Stimulated activated CD4-positive, alpha-beta T cell treated with anti-CD3 and anti-CD28 coated beads, Interleukin-4, amount 100 ng/mL, for 24 hours (primary cell): ENCODE data around the gene CD209.
A peak's percentile ranks its signal among the peaks of the same experiment; 100 is the strongest.

Source experiments
- DNase-seq: peaks from one replicate; pipeline ENCODE4 v3.0.0-alpha.2; 2020

Gene CD209

DNA sequence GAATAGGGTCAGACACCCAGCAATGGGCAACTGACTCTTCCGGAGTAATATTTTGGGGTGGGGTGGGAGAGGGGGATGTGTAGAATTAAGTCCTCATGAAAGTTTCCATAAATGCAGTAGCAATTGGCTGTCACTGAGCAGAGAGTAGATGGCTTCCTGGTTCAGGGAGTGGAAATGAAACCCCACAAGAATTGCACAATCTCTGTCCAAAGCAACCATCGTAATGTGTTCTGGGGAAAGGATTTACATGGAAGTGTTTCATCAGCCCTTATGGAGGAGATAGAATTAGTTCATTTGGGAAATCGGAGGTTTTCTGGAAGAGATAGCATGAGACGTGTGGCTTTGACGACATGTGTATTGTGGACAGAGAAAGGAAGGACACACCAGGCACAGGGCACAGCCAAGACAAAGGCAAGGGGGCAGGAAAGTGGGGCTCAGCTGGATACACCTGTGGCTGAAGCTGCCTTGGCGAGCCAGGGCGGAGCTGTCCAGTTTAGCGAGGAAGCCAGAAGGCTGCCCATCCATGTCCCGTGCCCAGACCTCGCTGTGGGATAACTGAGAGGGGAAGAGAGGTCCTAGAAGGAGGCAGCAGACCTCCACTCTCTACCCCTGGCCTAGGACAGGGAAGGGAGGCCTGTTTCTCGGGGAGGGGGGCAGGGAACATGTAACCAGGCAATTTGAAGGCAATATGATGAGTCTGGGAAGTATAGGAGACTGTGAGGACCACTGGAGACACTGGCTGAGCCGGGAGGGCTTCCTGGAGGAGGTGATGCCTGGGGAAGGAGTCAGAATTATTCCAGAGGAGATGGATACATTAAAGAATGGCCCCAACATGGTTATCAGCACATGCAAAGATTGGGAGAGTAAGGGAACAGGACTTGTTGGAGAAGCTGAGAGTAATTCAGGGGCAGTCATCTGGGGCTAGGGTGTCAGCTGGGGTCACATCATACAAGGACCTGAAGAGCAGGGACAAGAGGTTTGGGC, 12.8 kb downstream of the CD209 start:
- no peak for DNase-seq

DNA sequence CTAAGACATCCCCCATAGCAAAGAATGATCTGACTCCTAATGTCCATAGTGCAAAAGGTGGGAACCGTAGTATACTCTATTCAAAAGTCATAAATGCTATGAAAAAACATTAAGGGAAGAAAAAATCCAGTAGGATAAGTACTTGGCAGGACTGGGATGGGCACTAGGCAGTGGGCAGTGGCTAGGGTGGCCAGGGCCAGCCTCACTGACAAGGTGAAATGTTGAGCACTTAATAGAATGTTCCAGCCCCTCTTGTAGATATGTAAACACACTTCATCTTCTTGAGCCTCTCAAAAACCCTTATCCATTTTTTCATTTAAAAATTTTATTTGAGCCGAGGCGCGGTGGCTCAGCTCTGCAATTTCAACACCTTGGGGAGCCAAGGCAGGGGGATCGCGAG, 14.0 kb downstream of the CD209 start:
- DNase-seq, result no peak

DNA sequence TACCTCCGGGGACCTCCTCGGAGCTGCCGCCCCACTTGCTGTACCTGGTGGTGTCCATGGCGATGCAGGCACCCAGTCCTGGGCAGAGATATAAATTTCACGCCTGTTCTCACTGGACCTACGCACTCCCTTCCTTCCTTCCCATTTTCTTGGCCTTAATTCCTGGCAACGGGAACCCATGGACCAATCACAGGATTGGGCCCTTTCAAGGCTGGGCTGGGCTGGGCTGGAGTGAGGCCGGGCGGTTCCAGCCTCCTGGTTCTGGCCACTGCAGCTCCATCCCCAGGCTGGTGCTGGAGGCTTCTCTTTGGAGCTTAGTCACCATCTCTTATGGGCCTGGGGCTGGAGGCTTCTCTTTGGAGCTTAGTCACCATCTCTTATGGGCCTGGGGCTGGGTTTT, 15.3 kb downstream of the CD209 start, which contains the start of gene CLEC4G:
Gene CLEC4G (minus strand): TSS at position 66 of the 400 bp plus-strand sequence. CDS start 8 bp downstream, at position 58.
- no peak for DNase-seq

DNA sequence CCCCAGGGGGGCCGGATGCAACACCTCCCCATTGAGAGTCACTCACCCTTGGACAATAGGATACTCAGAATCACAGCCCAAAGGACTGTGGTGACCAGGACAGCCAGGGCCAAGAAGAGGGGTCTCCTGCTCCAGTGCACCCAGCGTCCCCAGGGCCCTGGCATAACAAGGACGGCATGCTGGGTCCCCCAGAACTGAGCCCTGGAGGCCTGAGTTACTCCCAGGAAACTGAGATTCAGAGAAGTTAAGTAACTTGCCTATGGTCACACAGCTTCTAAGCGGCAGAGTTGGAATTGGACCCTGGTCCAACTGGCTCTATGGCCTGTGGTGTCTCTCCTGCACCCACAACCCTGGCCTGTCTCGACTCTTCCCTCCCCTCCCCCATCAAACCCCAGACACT, 15.7 kb downstream of the CD209 start:
- DNase-seq, result no peak

DNA sequence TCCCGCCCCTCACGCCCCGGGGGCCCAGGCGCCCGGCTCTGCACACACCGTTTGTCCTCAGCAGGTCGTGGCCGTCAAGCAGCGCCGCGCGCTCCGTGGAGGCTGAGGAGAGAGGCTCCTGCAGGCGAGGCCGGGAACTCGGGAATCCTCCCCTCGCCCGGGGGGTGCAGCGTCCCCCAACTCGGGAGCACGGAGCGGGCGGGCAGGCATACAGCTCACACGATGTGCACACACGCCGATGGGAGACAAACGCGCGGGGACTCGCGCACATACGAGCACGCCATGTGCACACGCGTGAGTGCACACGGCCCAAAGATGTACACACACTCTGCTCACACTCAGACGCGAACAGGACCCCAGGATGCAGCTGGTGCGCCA, 16.1 kb downstream of the CD209 start:
- DNase-seq, result no peak

DNA sequence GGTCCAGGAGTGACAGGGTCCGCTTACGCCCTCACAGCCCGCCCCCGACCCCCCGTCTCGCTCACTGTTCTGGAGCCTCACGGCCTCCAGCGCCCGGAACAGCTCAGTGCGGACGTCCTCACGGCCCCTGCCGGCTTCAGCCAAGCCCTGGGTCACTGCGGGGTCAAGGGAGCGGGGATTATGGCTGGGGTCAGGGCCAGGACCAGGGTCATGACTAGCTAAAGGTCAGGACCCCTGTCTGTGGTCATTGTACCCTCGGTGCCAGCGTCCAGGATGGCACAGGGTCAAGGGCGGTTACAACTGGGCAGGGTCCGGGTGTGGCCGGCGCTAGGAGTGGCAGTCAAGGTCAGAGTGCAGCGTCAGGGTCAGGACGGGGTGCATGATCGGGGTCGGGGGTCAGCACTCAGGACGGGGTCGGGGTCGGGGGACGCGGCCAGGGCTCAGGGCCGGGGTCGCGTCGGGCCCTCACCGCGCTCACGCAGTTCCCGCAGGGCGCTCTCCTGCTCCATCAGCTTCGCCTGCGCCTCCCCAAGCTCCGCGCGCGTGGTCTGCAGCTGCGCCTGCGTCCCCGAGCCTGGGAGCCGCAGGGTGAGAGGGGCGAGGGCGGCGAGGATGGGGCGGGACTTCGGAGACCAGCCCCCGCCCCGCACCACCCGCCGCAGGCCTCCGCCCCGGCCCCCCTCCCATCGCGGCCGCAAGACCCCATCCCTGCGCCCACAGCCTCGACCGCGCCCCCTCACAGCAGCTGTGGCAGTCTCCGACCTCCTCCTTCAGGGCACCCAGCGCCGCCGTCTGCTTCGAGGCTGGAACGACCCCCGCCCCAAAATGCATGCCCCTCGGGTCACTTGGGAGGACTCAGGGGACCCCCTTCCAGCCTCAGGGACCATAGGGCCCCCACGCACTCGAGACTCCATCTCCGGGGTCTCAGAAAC, 16.8 kb downstream of the CD209 start:
- DNase-seq, result no peak

DNA sequence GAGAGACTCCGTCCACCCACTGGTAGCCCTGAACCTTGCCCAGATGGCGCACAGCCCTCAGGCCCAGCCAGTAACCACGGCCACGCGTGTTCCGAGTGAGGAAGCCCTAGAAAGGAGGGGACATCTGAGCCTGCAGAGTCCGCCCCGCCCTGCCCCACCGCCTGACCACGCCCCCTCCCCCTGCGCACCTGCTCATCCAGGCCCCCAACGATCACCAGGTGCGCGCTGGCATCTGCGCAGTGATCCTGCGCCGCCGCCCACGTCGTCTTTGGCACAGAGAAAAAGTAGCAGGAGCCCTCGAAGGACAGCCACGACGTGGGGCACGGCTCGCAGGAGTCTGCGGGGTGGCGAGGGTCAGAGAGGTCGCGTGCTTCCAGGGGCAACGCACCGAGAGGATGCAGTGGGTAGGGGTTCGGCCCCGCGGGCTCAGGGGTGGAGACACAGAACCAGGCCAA, 17.5 kb downstream of the CD209 start:
- no peak for DNase-seq

DNA sequence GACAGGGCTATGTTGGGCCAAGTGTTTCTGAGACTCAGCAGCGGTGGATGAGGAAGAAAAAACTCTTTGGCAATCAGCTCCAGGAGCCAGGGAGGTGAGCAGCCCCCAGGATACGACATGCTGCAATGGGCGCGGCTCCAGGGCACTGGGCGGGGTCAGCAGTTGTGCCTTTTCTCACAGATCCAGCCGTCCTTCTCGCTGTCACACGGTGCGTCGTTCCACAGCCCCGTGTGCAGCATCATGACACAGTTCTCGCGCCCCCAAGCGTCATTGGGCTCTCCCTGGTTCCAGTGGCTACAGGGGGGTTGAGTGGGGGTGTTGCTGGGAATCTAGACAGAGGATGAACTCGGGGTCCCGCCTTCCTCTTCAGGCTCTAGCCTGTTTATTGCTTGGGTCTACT, 18.1 kb downstream of the CD209 start:
- no peak for DNase-seq

DNA sequence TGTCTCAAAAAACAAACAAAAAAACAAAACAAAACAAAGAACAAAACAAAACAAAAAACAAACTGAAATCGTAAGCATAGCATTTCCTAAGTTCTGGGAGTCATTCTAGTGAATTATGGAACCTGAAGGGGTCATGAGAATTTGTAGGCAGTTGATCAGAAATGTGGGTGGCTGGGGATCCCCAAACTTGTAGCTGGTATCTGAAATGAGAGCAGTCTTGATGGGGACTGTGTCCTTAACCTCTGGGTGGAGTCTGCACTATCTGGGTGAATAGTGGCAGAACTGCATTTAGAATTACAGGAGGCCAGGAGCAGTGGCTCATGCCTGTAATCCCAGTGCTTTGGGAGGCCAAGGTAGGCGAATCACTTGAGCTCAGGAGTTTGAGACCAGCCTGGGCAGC, 21.5 kb downstream of the CD209 start:
- no peak for DNase-seq

DNA sequence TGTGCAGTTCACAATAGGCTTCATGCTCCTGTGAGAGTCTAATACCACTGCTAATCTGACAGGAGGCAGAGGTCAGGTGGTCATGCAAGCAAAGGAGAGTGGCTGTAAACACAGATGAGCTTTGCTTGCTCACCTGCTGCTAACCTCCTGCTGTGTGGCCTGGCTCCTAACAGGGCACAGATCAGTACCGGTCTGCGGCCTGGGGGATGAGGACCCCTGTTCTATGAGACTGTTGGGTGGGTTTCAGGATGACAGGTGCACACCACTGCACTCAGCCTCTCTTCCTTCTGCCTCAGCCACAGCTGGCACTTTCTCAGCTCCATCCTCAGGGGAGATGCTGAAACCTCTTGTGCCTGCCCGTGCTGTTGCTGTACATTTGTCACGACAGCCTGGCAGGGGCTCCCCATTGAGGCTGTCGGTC, 25.1 kb downstream of the CD209 start:
- DNase-seq, result no peak

DNA sequence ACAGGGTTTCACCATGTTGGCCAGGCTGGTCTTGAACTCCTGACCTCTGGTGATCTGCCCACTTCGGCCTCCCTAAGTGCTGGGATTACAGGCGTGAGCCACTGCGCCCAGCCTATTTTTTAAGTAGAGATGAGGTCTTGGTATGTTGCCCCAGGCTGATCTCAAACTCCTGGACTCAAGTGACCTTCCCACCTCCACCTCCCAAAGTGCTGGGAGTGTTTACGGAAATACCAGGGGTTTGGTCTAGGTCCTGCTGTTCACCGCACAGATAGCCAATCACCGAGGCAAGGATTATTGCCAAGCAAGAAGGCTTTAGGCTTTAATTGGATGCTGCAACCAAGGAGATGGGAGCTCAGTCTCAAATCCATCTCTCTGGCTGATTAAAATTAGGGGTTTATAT, 27.0 kb downstream of the CD209 start:
- no peak for DNase-seq

DNA sequence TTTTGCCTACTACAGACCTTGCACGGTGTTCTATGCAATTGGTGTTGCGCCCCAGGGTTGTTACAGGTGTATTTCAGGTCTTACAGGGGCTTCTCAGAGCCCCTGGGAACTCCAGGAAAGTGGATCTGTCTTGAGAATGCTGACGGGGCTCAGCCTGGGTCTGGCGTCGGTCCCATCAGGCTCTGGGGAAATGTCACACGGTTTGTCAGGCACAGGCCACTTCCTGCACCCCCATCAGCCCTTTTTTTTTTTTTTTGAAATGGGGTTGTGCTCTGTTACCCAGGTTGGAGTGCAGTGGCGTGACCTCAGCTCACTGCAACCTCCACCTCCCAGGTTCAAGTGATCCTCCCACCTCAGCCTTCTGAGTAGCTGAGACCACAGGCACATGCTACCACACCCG, 28.7 kb downstream of the CD209 start:
- no peak for DNase-seq

DNA sequence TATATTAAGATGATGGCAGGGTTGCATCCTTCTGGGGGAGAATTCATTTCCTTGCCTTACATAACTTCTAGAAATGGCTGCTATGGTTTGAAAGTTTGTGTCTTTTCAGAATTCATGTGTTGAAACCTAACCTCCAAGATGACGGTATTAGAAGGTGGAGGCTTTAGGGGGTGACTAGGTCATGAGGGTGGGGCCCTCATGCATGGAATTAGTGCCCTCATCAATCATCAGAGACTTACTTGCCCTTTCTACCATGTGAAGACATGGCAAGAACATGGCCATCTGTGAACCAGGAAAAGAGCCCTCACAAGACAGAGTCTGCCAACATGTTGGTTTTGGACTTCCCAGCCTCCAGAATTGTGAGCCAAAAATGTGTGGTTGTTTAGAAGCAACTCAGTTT, 30.6 kb downstream of the CD209 start:
- DNase-seq, result no peak

DNA sequence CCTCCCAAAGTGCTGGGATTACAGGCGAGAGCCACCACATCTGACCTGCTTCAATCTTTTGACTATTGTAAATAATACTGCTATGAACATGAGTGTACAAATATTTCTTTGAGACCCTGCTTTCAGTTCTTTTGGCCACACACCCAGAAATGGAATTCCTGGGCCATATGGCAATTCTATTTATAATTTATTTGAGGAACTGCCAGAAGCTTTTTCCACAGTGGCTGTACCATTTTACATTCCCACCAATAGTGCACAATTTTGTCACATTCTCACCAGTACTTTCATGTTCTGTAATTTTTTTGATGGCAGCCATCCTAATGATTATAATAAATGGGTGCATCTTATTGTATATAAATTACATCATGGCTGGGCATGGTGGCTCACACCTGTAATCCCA, 31.7 kb downstream of the CD209 start:
- DNase-seq, result no peak

DNA sequence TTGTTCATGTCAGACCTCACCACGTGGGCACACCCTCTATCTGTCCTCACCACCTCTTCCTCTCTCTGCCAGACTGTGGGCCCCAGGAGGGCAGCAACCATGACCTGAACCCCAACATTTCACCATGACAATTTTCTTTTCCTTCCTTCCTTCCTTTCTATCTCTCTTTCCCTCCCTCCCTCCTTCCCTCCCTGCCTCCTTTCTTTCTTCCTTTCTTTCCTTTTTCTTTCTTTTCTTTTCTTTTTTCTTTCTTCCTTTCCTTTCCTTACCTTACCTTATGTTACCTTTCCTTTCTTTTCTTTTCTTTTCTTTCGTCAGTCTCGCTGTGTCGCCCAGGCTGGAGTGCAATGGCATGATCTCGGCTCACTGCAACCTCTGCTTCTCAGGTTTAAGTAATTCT, 36.7 kb downstream of the CD209 start:
- no peak for DNase-seq

DNA sequence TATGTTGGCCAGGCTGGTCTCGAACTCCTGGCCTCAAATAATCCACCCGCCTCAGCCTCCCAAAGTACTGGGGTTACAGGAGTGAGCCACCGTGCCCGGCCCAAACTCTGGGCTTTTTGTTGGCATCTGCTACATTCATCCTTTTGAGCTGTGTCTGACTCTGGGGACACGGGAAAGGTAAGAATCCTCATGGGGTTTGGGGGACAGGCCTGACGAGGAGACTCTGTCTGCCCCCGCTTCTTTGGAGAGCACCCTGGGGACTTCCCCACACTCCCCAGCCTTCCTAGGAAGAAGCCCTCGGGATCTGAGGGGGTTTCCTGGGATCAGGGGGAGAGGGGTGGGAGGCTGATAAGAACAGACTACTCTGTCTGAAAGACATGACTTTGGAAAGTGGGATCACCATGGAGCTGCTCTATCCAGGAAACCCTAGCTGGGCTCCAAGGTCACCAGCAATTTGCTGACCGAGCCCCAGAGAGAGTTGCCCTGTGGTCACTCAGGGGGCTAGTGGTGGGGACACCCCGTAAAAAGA, 37.3 kb downstream of the CD209 start:
- DNase-seq, result no peak

DNA sequence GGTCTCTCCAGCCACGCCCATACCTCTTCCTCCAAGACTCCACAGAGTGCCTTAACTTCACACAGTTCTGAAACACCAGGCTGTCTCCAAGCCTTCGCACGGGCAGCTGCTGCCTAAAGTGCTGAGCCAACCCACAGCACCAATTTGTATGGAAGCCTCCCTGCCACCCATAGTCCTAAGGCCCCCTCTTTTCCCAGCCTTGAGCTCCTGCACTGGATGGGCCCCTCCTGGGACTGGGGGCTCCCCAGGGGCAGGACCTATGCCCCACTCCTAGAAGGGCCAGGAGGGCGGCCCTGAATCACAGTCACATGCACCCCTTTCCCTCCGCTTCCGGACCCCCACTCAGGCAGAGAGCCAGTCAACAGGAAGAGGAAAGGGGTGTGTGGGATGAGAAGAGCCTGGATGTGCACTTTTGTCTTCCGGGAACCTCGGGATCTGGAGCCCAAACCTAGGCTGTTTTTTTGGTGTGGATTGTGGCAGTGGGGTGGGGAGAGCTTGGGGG, 40.3 kb downstream of the CD209 start:
- no peak for DNase-seq

DNA sequence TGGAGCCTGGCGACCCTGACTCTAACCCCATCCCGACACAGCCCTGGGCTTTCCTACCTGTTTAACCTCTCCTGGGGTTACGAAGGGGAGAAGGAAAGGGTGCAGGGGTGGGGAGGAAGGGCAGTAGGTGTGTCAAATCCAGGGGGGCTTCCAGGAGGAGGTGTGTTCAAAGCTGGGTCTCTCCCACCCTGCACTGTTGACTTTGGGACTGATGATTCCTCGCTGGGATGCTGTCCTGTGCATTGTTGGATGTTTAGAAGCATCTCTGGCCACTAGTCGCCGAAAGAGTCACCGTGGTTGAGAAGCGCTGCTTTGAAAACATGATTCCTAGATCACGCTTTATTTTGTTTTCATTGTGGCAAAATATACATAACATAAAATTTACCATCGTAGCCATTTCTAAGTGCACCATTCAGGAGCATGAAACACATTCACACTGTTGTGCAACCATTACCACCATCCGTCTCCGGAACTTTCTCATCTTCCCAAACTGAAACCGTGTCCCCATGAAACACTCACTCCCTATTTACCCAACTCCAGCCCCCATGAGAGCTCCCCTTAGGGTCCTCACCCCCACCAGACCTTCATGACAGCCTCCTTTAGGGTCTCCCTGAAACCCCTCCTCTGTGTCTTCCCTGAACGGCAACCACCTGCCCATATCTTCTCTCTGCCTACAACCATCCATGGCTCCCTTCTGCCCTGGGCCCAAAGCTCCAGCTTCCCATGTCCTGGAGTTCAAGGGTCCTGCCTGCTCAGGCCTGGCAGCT, 41.0 kb downstream of the CD209 start:
- DNase-seq, result no peak

DNA sequence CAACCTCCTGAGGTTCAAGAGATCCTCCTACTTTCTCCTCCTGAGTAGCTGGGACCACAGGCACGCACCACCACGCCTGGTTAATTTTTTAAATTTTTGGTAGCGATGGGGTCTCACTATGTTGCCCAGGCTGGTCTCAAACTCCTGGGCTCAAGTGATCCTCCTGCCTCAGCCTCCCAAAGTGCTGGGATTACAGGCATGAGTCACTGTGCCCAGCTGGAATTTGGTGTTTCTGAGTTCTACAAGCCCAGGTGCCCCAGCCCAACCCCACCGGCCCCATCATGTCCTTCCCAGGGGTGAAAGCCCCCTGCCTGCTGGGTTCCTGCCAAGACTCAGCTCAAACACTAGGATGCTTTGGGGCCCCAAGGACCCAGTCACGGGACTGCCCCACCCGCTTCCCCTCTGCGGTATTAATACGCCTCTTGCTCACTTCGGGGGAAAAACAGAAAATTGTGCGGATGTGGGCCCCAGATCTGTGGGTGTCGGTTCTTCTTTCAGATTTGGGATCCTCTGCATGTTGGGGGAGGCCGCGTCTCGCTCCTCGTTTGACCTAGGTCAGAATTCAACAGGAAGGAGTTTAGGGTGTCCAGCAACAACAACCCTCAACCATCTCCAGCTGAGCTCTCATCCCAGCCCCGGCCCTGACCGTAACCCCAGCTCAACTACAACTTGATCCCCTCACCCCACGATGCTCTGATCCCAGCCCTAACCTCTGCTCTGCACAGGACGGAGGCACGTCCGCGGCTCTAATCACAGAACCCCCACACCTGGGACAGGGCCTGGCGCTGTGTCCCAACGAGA, 41.7 kb downstream of the CD209 start:
- DNase-seq, result peak; percentile 82

DNA sequence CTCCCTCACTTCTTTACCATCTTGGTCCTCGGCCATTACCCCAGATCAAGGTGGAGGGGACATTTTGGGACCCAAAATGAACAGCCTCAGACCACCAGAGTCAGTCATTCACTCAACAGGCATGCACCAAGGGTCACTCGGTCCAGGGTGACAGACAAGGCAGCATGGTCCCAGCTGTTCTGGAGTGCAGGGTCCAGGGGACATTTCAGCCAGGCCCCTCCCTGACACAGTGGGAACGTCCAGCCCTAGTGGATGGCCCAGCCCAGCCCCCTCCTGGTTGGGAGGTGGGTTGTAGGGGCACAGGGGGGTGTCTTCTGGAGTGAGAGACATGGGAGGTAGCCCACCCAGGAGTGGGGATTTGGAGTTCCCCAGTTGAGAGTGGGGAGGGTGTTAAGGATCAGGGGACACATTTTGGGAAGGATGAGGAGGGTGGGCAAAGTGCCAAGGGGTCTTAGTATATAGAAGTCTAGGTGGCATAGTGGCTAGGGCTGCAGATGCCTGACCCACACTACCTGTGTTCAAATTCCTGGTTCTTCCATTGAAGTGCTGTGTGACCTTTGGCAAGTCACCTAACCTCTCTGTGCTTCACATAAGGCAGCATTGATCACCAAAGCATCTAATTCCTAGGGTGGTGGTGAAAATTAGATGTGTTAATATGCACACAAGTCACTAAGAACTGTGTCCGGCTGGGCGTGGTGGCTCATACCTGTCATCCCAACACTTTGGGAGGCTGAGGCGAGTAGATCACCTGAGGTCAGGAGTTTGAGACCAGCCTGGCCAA, 42.9 kb downstream of the CD209 start:
- DNase-seq, result no peak

DNA sequence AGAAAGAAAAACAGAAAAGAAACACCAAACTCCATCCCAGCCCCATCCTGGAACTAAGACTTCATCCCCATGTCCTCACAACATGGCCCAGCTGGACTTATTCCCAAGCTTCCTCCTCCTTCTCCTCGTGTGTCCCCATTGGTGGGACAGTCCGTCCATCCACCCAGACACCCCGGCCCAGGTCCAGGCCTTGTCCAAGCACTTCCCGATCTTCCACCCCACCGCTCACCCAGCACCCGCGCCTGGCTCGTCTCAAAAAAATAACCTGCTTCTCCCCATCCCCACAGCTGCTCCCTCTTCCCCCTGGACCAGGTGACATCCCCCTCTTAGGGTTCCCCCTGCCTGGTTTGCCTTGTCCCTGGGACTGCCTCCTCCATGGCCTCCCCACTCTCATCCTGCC, 44.0 kb downstream of the CD209 start:
- DNase-seq, result no peak
